GM12801 (cell line): ENCODE data around the gene GPR55.

Experiments used
- CTCF ChIP-seq: IDR thresholded peaks from one replicate; pipeline ENCODE4 v1.5.1; 2011; ENCODE audit warnings: control low read depth; ENCODE audit not compliant: insufficient read length; ENCODE audit errors: extremely low read depth

Gene GPR55

DNA sequence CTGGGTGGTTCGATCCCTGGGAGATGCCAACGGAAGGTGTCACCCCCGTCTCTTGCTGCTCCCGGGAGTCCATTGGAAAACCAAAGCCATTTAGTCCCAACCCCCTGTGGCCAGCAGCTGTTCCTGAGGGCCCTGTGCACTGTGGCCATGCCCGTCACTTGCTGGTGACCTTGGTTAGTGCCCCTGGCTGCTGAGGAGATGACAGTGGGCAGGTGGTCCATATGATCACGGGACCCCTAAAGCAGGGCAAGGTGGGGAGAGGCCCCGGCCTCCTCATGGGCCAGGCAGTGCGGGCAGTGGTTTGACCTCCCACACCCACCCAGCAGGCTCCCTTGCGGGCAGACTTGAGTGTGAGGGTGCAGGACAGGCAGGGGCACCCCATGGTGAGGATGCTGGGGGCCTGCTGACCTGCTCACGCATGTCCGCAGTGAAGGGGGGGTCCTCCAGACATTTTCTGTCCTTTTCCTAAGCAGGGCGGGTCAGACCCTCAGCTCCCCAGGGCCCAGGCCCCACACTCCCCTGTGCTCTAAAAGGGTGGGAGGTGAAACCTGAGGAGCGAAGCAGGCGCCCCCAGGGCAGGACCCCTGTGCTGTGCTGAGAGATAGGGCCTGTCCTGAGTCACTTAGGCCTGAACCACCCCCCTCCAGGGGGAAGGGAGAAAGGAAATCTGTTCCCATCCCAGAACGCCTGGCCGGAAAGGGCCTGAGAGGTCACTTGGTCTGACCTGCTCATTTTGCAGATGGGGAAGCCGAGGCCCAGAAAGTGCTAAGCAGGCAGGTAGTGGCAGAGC, 53.5 kb downstream of the GPR55 start:
- TF ChIP-seq CTCF, result no peak

DNA sequence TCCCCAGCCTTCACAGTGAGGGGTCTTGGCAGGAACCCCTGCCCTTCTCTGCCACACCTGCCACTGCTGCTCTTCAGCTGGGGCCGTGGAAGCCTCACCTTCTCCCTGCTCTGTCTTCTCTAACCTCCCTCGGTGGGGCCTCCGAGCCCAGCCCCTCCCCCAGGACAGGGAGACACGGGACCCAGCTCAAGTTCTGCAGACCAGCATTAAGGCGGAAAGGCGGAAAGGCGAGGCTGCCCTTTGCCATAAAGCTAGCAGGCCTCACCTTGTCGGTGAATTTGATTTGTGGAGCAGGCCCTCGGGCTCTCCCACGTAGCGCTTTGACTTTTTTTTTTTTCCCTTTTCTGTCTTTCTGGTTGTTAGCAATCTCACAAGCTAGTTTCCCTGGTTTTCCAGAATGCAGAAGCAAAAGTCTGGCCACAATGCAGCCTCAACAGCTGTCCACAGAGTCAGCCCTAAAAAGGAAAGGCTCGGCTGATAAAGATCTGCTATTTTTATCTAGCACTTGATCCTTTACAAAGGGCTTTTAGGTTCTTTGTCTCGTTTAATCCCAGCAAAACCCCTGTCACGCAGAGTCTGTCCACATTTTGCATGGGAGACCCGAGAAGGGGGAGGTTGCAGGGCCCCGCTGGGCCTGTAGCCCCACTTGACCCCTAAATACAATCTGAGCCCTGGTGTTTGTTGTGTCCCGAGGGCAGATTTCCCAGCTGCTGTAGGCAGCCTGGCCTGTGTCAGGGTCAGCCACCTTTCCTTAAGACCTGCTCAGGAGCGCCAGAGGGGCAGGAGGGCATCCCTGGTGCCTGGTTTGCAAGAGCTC, 54.3 kb downstream of the GPR55 start:
- TF ChIP-seq CTCF, result no peak

- TF ChIP-seq CTCF, result no peak
These were observed 55.0 kb downstream of the GPR55 start for GRCh38 chr2:230869914-230870543.

- no peak for TF ChIP-seq CTCF
These were observed 55.8 kb downstream of the GPR55 start for GRCh38 chr2:230868947-230869913.

DNA sequence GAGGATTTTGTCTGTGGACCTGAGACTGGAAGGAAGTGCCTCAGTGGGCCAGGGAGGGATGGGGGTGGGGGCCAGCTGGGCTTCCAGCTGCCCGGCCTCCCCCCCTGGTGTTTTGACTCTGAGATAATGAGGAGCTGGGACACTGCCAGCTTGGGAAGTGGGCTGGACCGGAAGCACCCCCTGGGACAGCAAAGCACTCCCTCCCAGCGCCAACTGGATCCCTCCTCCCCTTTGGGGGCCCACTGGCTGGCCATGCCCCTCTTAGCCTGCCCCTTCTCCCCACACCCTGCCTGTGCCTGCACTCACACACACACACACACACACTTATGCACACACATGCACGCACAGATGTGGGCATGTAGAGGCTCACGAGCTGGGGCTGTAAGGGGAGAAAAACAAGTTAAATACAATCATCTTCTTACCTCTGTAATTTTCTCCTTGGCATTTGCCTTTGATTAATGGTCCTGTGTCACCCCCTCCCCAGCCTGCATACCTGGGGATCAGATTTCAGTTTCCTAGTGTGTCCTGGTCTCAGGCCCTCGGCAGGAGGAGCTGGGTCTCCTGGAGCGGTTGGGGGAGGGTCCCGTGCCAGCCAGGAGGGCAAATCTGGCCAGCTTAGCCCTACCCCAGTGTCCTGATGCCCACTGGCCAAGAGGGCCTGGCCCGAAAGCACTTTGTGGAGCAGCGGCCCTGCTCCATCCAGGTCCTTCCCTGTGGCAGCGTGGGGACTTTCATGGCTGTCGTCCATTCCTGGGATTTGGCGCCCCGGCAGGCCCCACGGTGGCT, 56.7 kb downstream of the GPR55 start:
- no peak for TF ChIP-seq CTCF

- no peak for TF ChIP-seq CTCF
These were observed 58.1 kb downstream of the GPR55 start for GRCh38 chr2:230866756-230867523.
